ENCODE results near the gene RPTOR.

DNA sequence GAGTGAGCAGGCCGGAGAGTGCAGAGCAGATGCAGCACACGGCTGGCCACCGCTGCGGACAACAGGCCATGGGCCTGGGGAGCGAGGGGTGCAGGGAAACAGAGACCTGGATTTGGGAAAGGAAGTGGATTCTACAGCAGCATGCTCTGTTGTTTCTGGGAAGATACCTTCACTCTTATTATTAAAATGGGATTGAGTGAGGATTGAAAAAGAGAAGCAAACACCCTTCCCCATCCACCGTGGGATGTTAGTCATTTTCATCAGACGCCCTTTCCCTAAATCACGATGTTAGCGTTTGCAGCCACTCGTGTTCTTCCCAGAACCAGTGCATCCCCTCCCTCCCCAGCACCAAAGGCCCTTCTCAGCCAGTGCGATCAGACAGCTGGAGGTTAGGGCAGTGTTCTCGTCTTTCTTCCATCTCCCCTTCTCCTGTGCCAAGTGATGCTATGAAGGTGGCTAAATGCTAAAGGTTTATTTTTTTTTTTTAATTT, 250.5 kb downstream of the RPTOR start:
- TF ChIP-seq POLR2AphosphoS5 (IDR thresholded peaks at IDR 0.05) (no peak), CTCF (IDR thresholded peaks at IDR 0.05) (no peak)

Measured in esophagus muscularis mucosa (tissue), 3 donors.